Measurements from ENCODE around the gene CEP170.
"Not testable (repeated sequence)": the region's sequence is repeated elsewhere in the genome, so short reads cannot be mapped to it uniquely, and the experiment has no call there.

CEP170 gene

DNA sequence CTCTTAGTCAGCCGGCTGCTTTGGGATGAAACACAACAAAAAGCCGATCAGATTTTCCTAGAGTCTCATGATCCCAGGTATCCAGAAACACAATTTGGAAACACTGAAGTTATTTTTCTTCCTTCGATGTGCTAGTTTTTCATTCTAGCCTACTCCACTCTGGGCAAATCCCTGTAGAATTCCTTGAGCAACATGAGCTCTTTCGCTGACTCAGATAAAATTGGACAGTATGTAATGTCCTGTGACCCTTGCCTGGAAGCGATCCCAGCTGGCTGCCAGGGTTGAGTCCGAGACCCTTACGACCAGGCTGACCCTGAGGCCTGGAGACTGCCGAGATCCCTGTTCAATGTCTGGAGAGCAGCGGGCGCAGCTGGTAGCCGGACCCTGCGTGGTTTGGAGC is 147.9 kb downstream of the CEP170 start:
- H3K4me1 ChIP-seq, H3K4me3 ChIP-seq: not testable (repeated sequence)

DNA sequence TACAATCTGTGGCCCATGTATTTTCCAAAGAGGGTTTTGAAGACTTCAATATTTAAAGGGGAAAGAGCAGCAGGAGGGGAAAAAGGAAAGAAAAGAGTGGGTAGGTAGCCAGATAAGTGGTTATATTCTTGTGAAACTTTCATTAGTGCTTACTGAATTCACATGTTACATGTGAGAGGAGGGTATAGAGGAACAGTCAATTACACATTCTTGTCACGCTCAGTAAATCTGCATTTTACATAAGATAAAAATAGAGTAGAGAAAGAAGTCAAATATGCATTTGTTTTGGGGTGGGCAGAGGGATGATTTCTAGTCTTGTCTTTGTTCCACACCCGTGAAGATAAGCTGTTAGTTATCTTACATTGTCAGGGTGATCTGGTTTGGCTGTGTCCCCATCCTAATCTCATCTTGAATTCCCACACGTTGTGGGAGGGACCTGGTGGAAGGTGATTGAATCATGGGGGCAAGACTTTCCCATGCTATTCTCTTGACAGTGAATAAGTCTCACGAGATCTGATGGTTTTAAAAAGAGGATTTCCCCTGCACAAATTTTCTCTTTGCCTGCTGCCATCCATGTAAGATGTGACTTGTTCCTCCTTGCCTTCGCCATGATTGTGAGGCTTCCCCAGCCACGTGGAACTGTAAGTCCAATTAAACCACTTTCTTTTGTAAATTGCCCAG is 149.3 kb downstream of the CEP170 start:
- not testable (repeated sequence) for H3K27me3 ChIP-seq, H3K4me2 ChIP-seq, H3K9ac ChIP-seq, H3K4me1 ChIP-seq, H3K9me3 ChIP-seq, H3K4me3 ChIP-seq, H3K27ac ChIP-seq, H3K36me3 ChIP-seq, H4K20me1 ChIP-seq

More for the DNA sequence above, 147.9 kb downstream of the CEP170 start:
- H3K36me3 ChIP-seq, H3K9me3 ChIP-seq, H3K4me2 ChIP-seq, H3K9ac ChIP-seq, H4K20me1 ChIP-seq, H3K27ac ChIP-seq, H3K27me3 ChIP-seq: not testable (repeated sequence)

DNA sequence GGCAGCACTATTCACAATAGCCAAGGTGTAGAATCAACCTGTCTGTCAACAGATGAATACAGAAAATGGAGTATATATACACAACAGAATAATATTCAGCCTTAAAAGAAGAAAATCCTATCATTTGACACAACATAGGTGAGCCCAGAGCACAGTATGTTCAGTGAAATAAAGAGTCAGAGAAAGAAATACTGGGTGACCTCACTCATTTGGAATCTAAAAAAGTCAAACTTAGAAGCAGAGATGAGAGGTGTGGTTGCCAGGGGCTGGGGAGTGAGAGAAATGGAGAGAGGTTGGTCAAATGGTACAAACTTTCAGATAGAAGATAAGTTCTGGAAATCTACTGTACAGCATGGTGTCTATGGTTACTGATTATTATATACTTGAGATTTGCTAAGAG is 150.0 kb downstream of the CEP170 start:
- H4K20me1 ChIP-seq, H3K36me3 ChIP-seq, H3K4me2 ChIP-seq, H3K9ac ChIP-seq, H3K27me3 ChIP-seq, H3K4me1 ChIP-seq, H3K4me3 ChIP-seq, H3K27ac ChIP-seq, H3K9me3 ChIP-seq: not testable (repeated sequence)

DNA sequence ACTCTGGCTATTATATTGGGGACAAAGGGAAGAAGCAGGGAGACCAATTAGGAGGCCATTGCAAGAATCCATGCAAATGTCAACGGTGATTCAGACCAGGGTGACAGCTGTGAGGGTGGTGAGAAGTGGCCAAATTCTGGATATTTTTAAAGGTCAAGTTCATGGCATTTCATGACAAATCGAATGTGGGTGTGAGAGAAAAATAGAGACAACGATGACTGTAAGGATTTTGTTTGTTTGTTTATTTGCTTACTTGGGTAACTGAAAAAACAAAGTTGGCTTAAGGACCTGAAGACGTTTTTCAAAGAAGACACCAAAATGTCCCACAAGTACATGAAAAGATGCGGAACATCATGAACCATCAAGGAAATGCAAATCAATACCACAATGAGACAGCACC is 150.6 kb downstream of the CEP170 start:
- not testable (repeated sequence) for H3K9ac ChIP-seq, H3K4me3 ChIP-seq, H3K27ac ChIP-seq, H3K27me3 ChIP-seq, H3K4me2 ChIP-seq, H3K36me3 ChIP-seq, H3K4me1 ChIP-seq, H3K9me3 ChIP-seq, H4K20me1 ChIP-seq

DNA sequence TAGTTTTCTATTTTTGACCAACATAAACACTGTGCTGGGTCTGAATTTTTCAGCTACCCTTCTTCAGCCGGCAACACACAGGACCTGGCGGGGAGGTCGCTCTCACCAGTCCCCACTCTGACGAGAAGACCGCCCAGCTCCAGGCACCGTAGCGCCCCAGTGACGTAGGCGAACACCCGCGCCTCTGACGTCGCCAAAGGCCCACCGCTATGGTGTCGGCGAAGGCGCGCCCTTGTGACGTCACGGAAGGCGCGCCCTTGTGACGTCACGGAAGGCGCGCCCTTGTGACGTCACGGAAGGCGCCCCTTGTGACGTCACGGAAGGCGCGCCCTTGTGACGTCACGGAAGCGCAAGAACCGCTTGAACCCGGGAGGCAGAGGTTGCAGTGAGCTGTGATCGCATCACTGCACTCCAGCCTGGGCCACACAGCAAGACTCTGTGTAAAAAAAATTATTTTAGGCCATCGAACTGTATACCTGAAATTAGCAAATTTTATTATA is 153.5 kb downstream of the CEP170 start:
- H3K27me3 ChIP-seq, H3K4me2 ChIP-seq, H3K4me1 ChIP-seq, H3K9me3 ChIP-seq, H3K9ac ChIP-seq, H3K27ac ChIP-seq, H3K4me3 ChIP-seq, H4K20me1 ChIP-seq, H3K36me3 ChIP-seq: not testable (repeated sequence)

DNA sequence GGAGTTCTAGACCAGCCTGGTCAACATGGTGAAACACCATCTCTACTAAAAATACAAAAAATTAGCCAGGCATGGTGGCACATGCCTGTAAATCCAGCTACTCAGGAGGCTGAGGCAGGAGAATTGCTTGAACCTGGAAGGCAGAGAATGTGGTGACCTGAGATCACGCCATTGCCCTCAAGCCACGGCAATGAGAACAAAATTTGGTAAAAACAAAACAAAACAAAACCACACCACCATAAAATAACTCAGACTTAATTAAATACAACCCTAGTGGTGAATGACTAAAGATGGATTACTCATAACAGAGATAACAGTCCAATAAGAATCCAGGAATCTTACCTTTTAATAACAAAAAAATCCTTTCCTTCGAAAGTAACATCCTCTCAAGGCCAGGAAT is 167.7 kb downstream of the CEP170 start:
- H3K27ac ChIP-seq, H3K27me3 ChIP-seq, H3K4me2 ChIP-seq, H4K20me1 ChIP-seq, H3K36me3 ChIP-seq, H3K4me3 ChIP-seq, H3K9me3 ChIP-seq, H3K9ac ChIP-seq, H3K4me1 ChIP-seq: not testable (repeated sequence)
